Activated CD8-positive, alpha-beta T cell treated with anti-CD3 and anti-CD28 coated beads for 36 hours (primary cell): ENCODE measurements around the gene MACF1. TPM values are rescaled to one million over a fixed set of nuclear protein-coding genes. Genes with fewer than 3 reads are reported as not detected.

Source experiments
- ATAC-seq: fragments of 200-7000 bp; cut with Tn5 transposase; one replicate; pipeline ENCODE4 v1.10.0; 2021; ENCODE audit warnings: mild to moderate bottlenecking, moderate library complexity
- CTCF ChIA-PET: fragments of 350-600 bp; sonication (Branson Sonifier 250); formaldehyde crosslinking; loops from one replicate; lab custom pipeline; 2021; ENCODE audit warnings: antibody characterized with exemption; lab: Charles Lee
- POLR2A ChIA-PET: fragments of 350-600 bp; sonication (Branson Sonifier 250); formaldehyde crosslinking; loops from one replicate; lab custom pipeline; 2021; ENCODE audit warnings: antibody characterized with exemption; lab: Charles Lee
- DNase-seq: peaks from one replicate; pipeline ENCODE4 v3.0.0-alpha.2; 2020
- H3K27ac Mint-ChIP-seq: one replicate; pipeline ENCODE4 v1.8.0; 2021; ENCODE audit warnings: mild to moderate bottlenecking, mixed read lengths
- H3K27me3 Mint-ChIP-seq: one replicate; pipeline ENCODE4 v1.8.0; 2021; ENCODE audit warnings: mixed read lengths
- H3K36me3 Mint-ChIP-seq: one replicate; pipeline ENCODE4 v1.8.0; 2021; ENCODE audit warnings: low read depth, mixed read lengths
- H3K4me1 Mint-ChIP-seq: one replicate; pipeline ENCODE4 v1.8.0; 2021; ENCODE audit warnings: low read depth, mixed read lengths
- H3K4me3 Mint-ChIP-seq: one replicate; pipeline ENCODE4 v1.8.0; 2021; ENCODE audit warnings: mild to moderate bottlenecking, moderate library complexity, mixed read lengths
- H3K9me3 Mint-ChIP-seq: one replicate; pipeline ENCODE4 v1.8.0; 2021; ENCODE audit warnings: mixed read lengths
- intact Hi-C: fragments of 100-400 bp; cut with micrococcal nuclease; formaldehyde crosslinking; loops from one replicate; pipeline ENCODE4 v1.10.0; 2022
- total RNA-seq, 2 experiments: library from RNA; stranded (reverse); gene quantifications; one replicate each; pipeline ENCODE4 v1.2.3, GENCODE V29; 2021
- TF ChIP-seq, protein P1 (sequence below): fragments of 200-600 bp; IDR thresholded peaks from one replicate; pipeline ENCODE4 v1.8.0; 2022; ENCODE audit warnings: antibody characterized with exemption, mild to moderate bottlenecking

MACF1 gene
- total RNA-seq, 2 experiments from 2014 or later, result 201 to 215 TPM

DNA sequence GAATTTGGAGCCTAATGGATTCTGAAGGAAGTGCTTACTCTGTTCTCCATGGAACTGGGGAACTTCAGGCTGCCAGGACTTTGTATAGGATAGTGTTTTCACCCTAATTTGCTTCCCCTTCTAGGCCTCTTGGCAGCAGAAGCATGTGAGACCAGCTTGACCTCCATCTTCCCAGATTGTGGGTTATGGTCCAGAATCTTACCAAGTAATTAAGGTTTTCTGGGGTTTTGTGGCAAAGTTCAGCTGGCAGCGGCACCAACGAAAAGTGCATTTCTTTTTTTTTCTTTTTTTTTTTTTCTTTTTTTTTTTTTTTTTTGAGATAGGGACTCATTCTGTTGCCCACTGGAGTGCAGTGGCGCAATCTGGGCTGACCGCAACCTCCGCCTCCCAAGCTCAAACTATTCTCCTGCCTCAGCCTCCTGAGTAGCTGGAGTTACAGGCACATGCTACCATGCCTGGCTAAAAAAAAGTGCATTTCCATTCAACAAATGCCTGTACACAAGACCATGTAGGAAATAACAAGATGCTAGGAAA, 283.6 kb downstream of the MACF1 start:
- peaks cover 15% of the 10 kb centered on the region for H3K27me3 Mint-ChIP-seq
- H3K36me3 Mint-ChIP-seq, result peaks cover 11% of the 10 kb centered on the region
- H3K4me3 Mint-ChIP-seq, result no peak overlapping the region
- TF ChIP-seq, protein P1, sequence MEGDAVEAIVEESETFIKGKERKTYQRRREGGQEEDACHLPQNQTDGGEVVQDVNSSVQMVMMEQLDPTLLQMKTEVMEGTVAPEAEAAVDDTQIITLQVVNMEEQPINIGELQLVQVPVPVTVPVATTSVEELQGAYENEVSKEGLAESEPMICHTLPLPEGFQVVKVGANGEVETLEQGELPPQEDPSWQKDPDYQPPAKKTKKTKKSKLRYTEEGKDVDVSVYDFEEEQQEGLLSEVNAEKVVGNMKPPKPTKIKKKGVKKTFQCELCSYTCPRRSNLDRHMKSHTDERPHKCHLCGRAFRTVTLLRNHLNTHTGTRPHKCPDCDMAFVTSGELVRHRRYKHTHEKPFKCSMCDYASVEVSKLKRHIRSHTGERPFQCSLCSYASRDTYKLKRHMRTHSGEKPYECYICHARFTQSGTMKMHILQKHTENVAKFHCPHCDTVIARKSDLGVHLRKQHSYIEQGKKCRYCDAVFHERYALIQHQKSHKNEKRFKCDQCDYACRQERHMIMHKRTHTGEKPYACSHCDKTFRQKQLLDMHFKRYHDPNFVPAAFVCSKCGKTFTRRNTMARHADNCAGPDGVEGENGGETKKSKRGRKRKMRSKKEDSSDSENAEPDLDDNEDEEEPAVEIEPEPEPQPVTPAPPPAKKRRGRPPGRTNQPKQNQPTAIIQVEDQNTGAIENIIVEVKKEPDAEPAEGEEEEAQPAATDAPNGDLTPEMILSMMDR, result no peak
- ChIA-PET POLR2A (interaction anchor here (0.6 to 1.3 kb wide), 2 partner anchors 11 to 88 kb away, joined by 3 to 4 read pairs; no protein-coding TSS in a partner anchor), CTCF (interaction anchor here (1.7 to 3.4 kb wide), 2 partner anchors 51 to 389 kb away, joined by 5 to 12 read pairs; no protein-coding TSS in a partner anchor)
- intact Hi-C loops, result no loop called here
- H3K27ac Mint-ChIP-seq, result no peak overlapping the region
- H3K9me3 Mint-ChIP-seq, result no peaks in the 10 kb centered on the region
- DNase-seq, result no peak
- H3K4me1 Mint-ChIP-seq, result peaks cover 7% of the 10 kb centered on the region
- ATAC-seq, result no peak

DNA sequence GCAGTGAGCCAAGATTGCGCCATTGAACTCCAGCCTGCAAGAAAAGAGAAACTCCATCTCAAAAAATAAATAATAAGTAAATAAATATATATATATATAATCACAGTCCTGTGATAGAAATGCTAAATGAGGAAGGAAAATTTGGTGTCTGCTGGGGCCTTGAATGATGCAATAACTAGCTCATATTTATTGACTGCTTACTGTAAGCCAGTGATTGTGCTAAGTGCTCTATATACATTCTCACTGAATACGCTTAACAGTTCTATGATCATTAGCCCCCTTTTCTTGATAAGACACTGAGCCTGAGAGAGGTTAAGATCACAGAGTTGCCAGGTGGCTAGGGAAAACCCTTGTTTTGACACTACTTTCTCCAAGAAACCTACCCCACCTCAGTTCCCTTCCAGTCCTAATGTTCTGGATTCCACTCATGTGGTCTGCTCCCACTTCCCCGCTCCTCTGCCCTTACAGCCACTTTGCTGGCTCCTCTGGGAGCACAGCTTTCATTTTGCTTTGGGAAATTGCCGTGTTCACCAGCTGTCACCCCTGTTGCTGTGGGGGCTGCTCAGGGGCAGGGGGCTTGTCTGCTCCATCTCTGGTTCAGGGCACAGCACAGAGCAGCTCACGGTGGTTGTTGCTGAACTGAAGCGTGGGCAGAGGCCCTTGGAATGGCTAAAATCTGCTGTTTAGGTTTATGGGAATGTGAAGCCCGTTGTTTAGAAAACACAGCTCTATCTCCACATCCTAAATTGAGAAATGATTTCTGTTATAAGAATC, 284.5 kb downstream of the MACF1 start:
- Mint-ChIP-seq H3K9me3 (no peaks in the 10 kb centered on the region), H3K27me3 (peaks cover 23% of the 10 kb centered on the region), H3K27ac (no peak overlapping the region), H3K36me3 (peaks cover 10% of the 10 kb centered on the region), H3K4me1 (peaks cover 7% of the 10 kb centered on the region), H3K4me3 (no peak overlapping the region)
- no peak for DNase-seq
- CTCF ChIA-PET, result interaction anchor here (1.7 to 3.4 kb wide), 2 partner anchors 50 to 389 kb away, joined by 5 to 12 read pairs; no protein-coding TSS in a partner anchor
- TF ChIP-seq, protein P1, result no peak
- POLR2A ChIA-PET, result interaction anchor here (0.6 to 1.3 kb wide), 3 partner anchors 50 to 101 kb away, joined by 3 to 4 read pairs (median 3); no protein-coding TSS in a partner anchor
- no peak for ATAC-seq
- intact Hi-C loops, result no loop called here

DNA sequence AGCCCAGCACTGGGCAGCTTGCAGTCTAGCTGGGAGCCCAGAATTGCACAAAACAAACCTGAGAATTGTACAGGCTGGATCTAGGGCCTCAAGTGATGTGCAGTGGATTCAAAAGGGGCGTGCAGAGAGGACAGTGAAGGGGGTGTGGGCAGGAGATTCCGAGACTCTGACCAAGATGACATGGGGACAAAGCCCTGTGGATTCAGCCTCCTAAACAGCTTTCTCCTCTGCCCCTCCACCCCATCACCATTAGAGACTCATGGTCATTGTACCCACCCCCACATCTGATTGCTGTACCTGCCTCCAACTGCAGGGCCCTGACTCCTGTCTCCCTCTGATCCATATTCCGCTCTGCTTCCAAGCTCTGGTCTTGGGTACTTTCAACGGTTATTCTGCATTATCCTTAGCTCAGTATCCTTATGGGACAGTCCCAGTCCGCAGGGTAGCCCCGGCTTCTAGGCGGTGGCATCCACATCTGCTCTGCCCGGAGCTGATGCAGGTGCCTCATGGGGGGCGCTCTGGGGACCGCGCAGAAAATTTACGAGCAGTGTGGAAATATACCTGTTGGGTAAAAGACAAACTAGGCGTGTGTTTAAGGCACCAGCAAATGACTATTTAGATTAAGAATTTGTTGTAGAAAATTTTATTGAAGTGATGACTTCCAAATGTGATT, 285.2 kb downstream of the MACF1 start:
- peaks cover 29% of the 10 kb centered on the region for H3K27me3 Mint-ChIP-seq
- ChIA-PET POLR2A (interaction anchor here (0.6 kb wide), 2 partner anchors 49 to 100 kb away, joined by 3 read pairs; no protein-coding TSS in a partner anchor), CTCF (interaction anchor here (1.4 to 3.4 kb wide), 3 partner anchors 20 to 390 kb away, joined by 3 to 12 read pairs (median 5); no protein-coding TSS in a partner anchor)
- TF ChIP-seq, protein P1, result no peak
- intact Hi-C loops, result no loop called here
- H3K27ac Mint-ChIP-seq, result no peak overlapping the region
- H3K36me3 Mint-ChIP-seq, result peaks cover 10% of the 10 kb centered on the region
- ATAC-seq (no peak), DNase-seq (no peak)
- peaks cover 7% of the 10 kb centered on the region for H3K4me1 Mint-ChIP-seq
- no peaks in the 10 kb centered on the region for H3K9me3 Mint-ChIP-seq
- no peak overlapping the region for H3K4me3 Mint-ChIP-seq

DNA sequence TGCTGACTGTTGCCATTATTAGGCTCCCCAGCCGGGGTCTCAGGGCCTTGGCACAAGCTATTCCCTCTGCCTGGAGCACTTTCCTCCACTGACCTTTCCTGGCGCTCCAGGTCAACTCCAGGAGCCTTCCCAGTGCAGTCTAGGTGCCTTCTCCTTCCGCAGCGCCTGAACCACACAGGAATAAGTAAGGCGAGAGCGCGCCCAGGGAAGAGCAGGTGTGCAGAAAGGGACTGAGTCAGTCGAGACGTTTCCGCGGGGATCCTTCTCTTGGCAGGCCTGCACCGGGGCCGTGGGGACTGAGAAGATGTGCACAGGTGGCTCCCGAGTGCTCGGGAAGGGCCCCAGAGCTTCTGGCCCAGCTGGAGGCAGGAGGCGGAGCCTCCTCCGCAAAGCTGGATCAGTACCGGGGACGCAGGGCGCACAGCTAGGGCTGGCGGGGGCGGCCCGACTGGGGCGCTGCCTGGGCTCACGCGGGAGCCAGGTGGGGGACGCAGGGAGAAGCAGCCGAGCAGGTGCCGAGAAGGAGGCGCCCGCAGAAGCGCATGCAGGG, 286.2 kb downstream of the MACF1 start:
- CTCF ChIA-PET, result interaction anchor here (1.4 kb wide), 1 partner anchor 21 kb away, joined by 3 read pairs; no protein-coding TSS in a partner anchor
- intact Hi-C loops, result no loop called here
- peaks cover 29% of the 10 kb centered on the region for H3K27me3 Mint-ChIP-seq
- no peaks in the 10 kb centered on the region for H3K9me3 Mint-ChIP-seq
- DNase-seq, result peak; percentile 21
- TF ChIP-seq, protein P1, result no peak
- peak overlapping the region; percentile 46 for H3K4me3 Mint-ChIP-seq
- peaks cover 7% of the 10 kb centered on the region for H3K4me1 Mint-ChIP-seq
- H3K36me3 Mint-ChIP-seq, result peaks cover 3% of the 10 kb centered on the region
- peak; percentile 5 for ATAC-seq
- H3K27ac Mint-ChIP-seq, result no peak overlapping the region
- POLR2A ChIA-PET, result no interaction called here
